Measurements from ENCODE around the gene PACRG. TPM values are rescaled to one million over a fixed set of nuclear protein-coding genes. Genes with fewer than 3 reads are reported as not detected.

The PACRG gene
- total RNA-seq, 2 donors from 2014 or later: 2.9 to 63.8 TPM

GRCh38 chr6:163132050-163132750 is 404.4 kb downstream of the PACRG start:
- no peaks in the 10 kb centered on the region for H3K36me3 ChIP-seq
- 59% methylated on average over 2 of the region's 2 CpGs for WGBS
- no peaks in the 10 kb centered on the region for H3K9me3 ChIP-seq
- H3K4me1 ChIP-seq (replicated peaks): no peaks in the 10 kb centered on the region
- no peak for DNase-seq (ENCODE audit: low spot score)
- no peaks in the 10 kb centered on the region for H3K27me3 ChIP-seq (replicated peaks; ENCODE audit: insufficient read depth)
- intact Hi-C loops (cut with DNase I): no loop called here
- TF ChIP-seq POLR2A (IDR thresholded peaks at IDR 0.05) (no peak), CTCF (IDR thresholded peaks at IDR 0.05) (no peak), POLR2AphosphoS5 (IDR thresholded peaks at IDR 0.05) (no peak)
- H3K4me3 ChIP-seq: no peak overlapping the region
- no peak overlapping the region for H3K27ac ChIP-seq

GRCh38 chr6:163133017-163133416 is 405.2 kb downstream of the PACRG start:
- H3K9me3 ChIP-seq: no peaks in the 10 kb centered on the region
- no peak for DNase-seq (ENCODE audit: low spot score)
- 100% methylated on average over 1 of the region's 1 CpG for WGBS
- TF ChIP-seq POLR2AphosphoS5 (IDR thresholded peaks at IDR 0.05) (no peak), POLR2A (IDR thresholded peaks at IDR 0.05) (no peak), CTCF (IDR thresholded peaks at IDR 0.05) (no peak)
- intact Hi-C loops (cut with DNase I): no loop called here
- no peak overlapping the region for H3K4me3 ChIP-seq
- no peaks in the 10 kb centered on the region for H3K36me3 ChIP-seq
- H3K27ac ChIP-seq: no peak overlapping the region
- no peaks in the 10 kb centered on the region for H3K4me1 ChIP-seq (replicated peaks)
- no peaks in the 10 kb centered on the region for H3K27me3 ChIP-seq (replicated peaks; ENCODE audit: insufficient read depth)

GRCh38 chr6:163133691-163134090 is 405.9 kb downstream of the PACRG start:
- Histone ChIP-seq H3K36me3 (no peaks in the 10 kb centered on the region), H3K9me3 (no peaks in the 10 kb centered on the region), H3K27ac (no peak overlapping the region), H3K4me1 (replicated peaks) (no peaks in the 10 kb centered on the region), H3K27me3 (replicated peaks; ENCODE audit: insufficient read depth) (no peaks in the 10 kb centered on the region), H3K4me3 (no peak overlapping the region)
- intact Hi-C loops (cut with DNase I): no loop called here
- 87% methylated on average over 6 of the region's 6 CpGs for WGBS
- no peak for DNase-seq (ENCODE audit: low spot score)
- TF ChIP-seq CTCF (IDR thresholded peaks at IDR 0.05) (no peak), POLR2A (IDR thresholded peaks at IDR 0.05) (no peak), POLR2AphosphoS5 (IDR thresholded peaks at IDR 0.05) (no peak)

- no peaks in the 10 kb centered on the region for H3K27me3 ChIP-seq (replicated peaks; ENCODE audit: insufficient read depth)
- WGBS: 75% methylated on average over 10 of the region's 10 CpGs
- no peak for DNase-seq (ENCODE audit: low spot score)
- no peaks in the 10 kb centered on the region for H3K4me1 ChIP-seq (replicated peaks)
- no peaks in the 10 kb centered on the region for H3K9me3 ChIP-seq
- no peak overlapping the region for H3K4me3 ChIP-seq
- intact Hi-C loops (cut with DNase I): no loop called here
- no peak overlapping the region for H3K27ac ChIP-seq
- H3K36me3 ChIP-seq: no peaks in the 10 kb centered on the region
- TF ChIP-seq POLR2A (IDR thresholded peaks at IDR 0.05) (no peak), CTCF (IDR thresholded peaks at IDR 0.05) (no peak), POLR2AphosphoS5 (IDR thresholded peaks at IDR 0.05) (no peak)
These were observed 409.1 kb downstream of the PACRG start for GRCh38 chr6:163136681-163137397.

All from prostate gland (tissue), 2 donors.